Upper lobe of right lung (tissue), 1 donor: ENCODE results near the gene GOLGA6C. TPM values are rescaled to one million over a fixed set of nuclear protein-coding genes. Genes with fewer than 3 reads are reported as not detected.

Source experiments
- ATAC-seq: fragments of 200-7000 bp; cut with Tn5 transposase; one replicate; pipeline ENCODE4 v1.9.1; 2020; ENCODE audit warnings: mild to moderate bottlenecking, moderate library complexity
- DNase-seq: peaks from one replicate; pipeline ENCODE4 v3.0.0-alpha.2; 2020
- H3K27ac ChIP-seq: fragments of 200-600 bp; one replicate; pipeline ENCODE4 v1.8.0; 2022
- H3K27me3 ChIP-seq: fragments of 200-600 bp; one replicate; pipeline ENCODE4 v1.8.0; 2022; ENCODE audit warnings: mild to moderate bottlenecking
- H3K36me3 ChIP-seq: fragments of 200-600 bp; one replicate; pipeline ENCODE4 v1.8.0; 2022
- H3K4me1 ChIP-seq: fragments of 200-600 bp; one replicate; pipeline ENCODE4 v1.8.0; 2022
- H3K4me3 ChIP-seq: fragments of 200-600 bp; one replicate; pipeline ENCODE4 v1.8.0; 2022; ENCODE audit warnings: mild to moderate bottlenecking
- H3K9me3 ChIP-seq: fragments of 200-600 bp; one replicate; pipeline ENCODE4 v1.8.0; 2022
- intact Hi-C: fragments of 100-400 bp; cut with DNase I; formaldehyde crosslinking; loops from one replicate; pipeline ENCODE4 v1.11.0; 2022
- total RNA-seq: library from RNA; stranded (reverse); fragmentation: NEBNext Ultra II Directional; extraction: Animal tissue kit (Norgen Biotek cat#: 25700); gene quantifications from one replicate; pipeline ENCODE4 v1.2.1, GENCODE V29; 2021
- TF ChIP-seq, protein P1 (sequence below): fragments of 200-600 bp; IDR thresholded peaks from one replicate; pipeline ENCODE4 v1.8.0; 2022; ENCODE audit warnings: antibody characterized with exemption
- donor health status: DM: no; HTN: yes; CAD: no; lungs with severe emphysema.

The GOLGA6C gene
- total RNA-seq, 1 donor from 2014 or later, result not detected

GRCh38 chr15:75212200-75212858, 45.8 kb upstream of the GOLGA6C start:
- Histone ChIP-seq H3K27ac (no peak overlapping the region), H3K4me1 (no peaks in the 10 kb centered on the region), H3K27me3 (no peaks in the 10 kb centered on the region), H3K9me3 (no peaks in the 10 kb centered on the region), H3K36me3 (peaks cover 60% of the 10 kb centered on the region), H3K4me3 (no peak overlapping the region)
- ATAC-seq (no peak), DNase-seq (no peak)
- TF ChIP-seq, protein P1, sequence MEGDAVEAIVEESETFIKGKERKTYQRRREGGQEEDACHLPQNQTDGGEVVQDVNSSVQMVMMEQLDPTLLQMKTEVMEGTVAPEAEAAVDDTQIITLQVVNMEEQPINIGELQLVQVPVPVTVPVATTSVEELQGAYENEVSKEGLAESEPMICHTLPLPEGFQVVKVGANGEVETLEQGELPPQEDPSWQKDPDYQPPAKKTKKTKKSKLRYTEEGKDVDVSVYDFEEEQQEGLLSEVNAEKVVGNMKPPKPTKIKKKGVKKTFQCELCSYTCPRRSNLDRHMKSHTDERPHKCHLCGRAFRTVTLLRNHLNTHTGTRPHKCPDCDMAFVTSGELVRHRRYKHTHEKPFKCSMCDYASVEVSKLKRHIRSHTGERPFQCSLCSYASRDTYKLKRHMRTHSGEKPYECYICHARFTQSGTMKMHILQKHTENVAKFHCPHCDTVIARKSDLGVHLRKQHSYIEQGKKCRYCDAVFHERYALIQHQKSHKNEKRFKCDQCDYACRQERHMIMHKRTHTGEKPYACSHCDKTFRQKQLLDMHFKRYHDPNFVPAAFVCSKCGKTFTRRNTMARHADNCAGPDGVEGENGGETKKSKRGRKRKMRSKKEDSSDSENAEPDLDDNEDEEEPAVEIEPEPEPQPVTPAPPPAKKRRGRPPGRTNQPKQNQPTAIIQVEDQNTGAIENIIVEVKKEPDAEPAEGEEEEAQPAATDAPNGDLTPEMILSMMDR, result no peak
- intact Hi-C loops, result no loop called here

- Histone ChIP-seq H3K27ac (no peak overlapping the region), H3K36me3 (peaks cover 51% of the 10 kb centered on the region), H3K4me3 (no peak overlapping the region), H3K9me3 (no peaks in the 10 kb centered on the region), H3K27me3 (no peaks in the 10 kb centered on the region), H3K4me1 (no peaks in the 10 kb centered on the region)
- ATAC-seq, result no peak
- TF ChIP-seq, protein P1, result no peak
- no peak for DNase-seq
- intact Hi-C loops, result no loop called here
Measured at GRCh38 chr15:75213212-75213767, 44.8 kb upstream of the GOLGA6C start.

GRCh38 chr15:75213768-75214221, 44.3 kb upstream of the GOLGA6C start:
- Histone ChIP-seq H3K27ac (no peak overlapping the region), H3K4me3 (no peak overlapping the region), H3K36me3 (peaks cover 46% of the 10 kb centered on the region), H3K4me1 (no peaks in the 10 kb centered on the region), H3K27me3 (no peaks in the 10 kb centered on the region), H3K9me3 (no peaks in the 10 kb centered on the region)
- ATAC-seq, result no peak
- TF ChIP-seq, protein P1, result no peak
- no peak for DNase-seq
- intact Hi-C loops, result no loop called here

GRCh38 chr15:75214293-75215096, 43.6 kb upstream of the GOLGA6C start:
- no peaks in the 10 kb centered on the region for H3K9me3 ChIP-seq
- ATAC-seq (no peak), DNase-seq (no peak)
- H3K4me1 ChIP-seq, result no peaks in the 10 kb centered on the region
- intact Hi-C loops, result no loop called here
- H3K27ac ChIP-seq, result no peak overlapping the region
- peaks cover 39% of the 10 kb centered on the region for H3K36me3 ChIP-seq
- H3K4me3 ChIP-seq, result no peak overlapping the region
- H3K27me3 ChIP-seq, result no peaks in the 10 kb centered on the region
- TF ChIP-seq, protein P1, result no peak

DNA sequence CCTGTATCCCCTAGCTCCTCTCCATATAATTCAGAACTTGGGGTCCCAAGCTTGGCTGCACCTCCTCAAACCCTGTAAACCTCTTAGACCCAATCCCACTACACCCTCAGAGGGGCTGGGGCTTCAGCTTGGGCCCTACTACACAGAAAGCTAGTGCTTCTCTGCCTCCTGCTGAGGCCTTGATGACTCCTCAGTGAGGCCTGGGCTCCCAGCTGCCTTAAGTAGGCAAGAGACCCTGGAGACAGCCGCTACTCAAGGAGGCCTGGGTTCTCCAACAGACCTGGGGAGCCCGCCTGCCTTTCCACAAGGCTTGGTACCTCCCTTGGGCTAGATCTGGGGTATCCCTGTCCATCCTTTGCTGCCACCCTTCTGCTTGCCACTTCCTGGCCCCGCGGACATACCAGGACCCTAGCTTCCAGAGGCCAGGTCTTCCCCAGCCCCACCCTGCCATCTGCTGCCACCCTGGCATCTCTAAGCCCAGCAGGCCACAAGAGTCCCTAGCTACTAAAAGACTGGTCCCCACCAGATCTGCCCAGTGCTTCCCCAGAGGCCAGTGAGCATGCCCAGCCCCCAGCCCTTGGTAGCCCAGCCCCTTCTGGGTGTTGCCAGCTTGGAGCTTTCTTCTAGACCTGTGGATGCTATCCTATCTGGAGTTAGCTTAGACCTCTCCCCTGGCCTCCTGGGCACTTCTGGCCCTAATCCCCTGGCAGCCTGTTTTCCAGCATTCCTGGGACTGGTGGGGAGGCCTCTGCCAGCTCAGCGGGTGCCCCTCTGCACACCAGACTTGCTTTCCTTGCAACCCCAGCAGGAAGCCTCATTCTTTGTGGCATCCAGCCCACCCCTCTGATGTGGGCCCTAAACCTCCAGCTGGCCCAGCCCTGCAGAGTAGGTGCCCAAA, 42.8 kb upstream of the GOLGA6C start:
- no peaks in the 10 kb centered on the region for H3K27me3 ChIP-seq
- ATAC-seq (no peak), DNase-seq (no peak)
- no peaks in the 10 kb centered on the region for H3K4me1 ChIP-seq
- TF ChIP-seq, protein P1, result no peak
- H3K36me3 ChIP-seq, result peaks cover 30% of the 10 kb centered on the region
- no peak overlapping the region for H3K27ac ChIP-seq
- no peaks in the 10 kb centered on the region for H3K9me3 ChIP-seq
- no peak overlapping the region for H3K4me3 ChIP-seq
- intact Hi-C loops, result no loop called here
